KOPT-K1 (cell line): ENCODE measurements around the gene TGM5.

ENCODE experiments used
- H3K27ac ChIP-seq: fragments of 200-600 bp; sonication (generic); 2 replicates; pipeline ENCODE4 v1.5.1; 2016; ENCODE audit warnings: antibody characterized with exemption, mild to moderate bottlenecking, low read depth, low read length; ENCODE audit not compliant: poor library complexity, severe bottlenecking
- H3K36me3 ChIP-seq: fragments of 200-600 bp; sonication (generic); 2 replicates; pipeline ENCODE4 v1.5.1; 2017; ENCODE audit warnings: antibody characterized with exemption, mild to moderate bottlenecking, low read length, moderate library complexity; ENCODE audit not compliant: insufficient read depth
- H3K9me3 ChIP-seq: fragments of 200-600 bp; sonication (generic); 2 replicates; pipeline ENCODE4 v1.5.1; 2017; ENCODE audit warnings: antibody characterized with exemption, low read length, mild to moderate bottlenecking; ENCODE audit not compliant: insufficient read depth, poor library complexity, severe bottlenecking

The TGM5 gene

GRCh38 chr15:43219929-43220928 lies 46.5 kb downstream of the TGM5 start:
- no peak overlapping the region for H3K27ac ChIP-seq
- no peaks in the 10 kb centered on the region for H3K9me3 ChIP-seq
- H3K36me3 ChIP-seq = no peaks in the 10 kb centered on the region

- no peak overlapping the region for H3K27ac ChIP-seq
These were observed 47.6 kb downstream of the TGM5 start for GRCh38 chr15:43218908-43219706.

GRCh38 chr15:43215961-43216360 lies 50.8 kb downstream of the TGM5 start:
- no peak overlapping the region for H3K27ac ChIP-seq
- H3K36me3 ChIP-seq = no peaks in the 10 kb centered on the region
- H3K9me3 ChIP-seq = no peaks in the 10 kb centered on the region

More at GRCh38 chr15:43218908-43219706, 47.6 kb downstream of the TGM5 start:
- H3K36me3 ChIP-seq = no peaks in the 10 kb centered on the region
- no peaks in the 10 kb centered on the region for H3K9me3 ChIP-seq

DNA sequence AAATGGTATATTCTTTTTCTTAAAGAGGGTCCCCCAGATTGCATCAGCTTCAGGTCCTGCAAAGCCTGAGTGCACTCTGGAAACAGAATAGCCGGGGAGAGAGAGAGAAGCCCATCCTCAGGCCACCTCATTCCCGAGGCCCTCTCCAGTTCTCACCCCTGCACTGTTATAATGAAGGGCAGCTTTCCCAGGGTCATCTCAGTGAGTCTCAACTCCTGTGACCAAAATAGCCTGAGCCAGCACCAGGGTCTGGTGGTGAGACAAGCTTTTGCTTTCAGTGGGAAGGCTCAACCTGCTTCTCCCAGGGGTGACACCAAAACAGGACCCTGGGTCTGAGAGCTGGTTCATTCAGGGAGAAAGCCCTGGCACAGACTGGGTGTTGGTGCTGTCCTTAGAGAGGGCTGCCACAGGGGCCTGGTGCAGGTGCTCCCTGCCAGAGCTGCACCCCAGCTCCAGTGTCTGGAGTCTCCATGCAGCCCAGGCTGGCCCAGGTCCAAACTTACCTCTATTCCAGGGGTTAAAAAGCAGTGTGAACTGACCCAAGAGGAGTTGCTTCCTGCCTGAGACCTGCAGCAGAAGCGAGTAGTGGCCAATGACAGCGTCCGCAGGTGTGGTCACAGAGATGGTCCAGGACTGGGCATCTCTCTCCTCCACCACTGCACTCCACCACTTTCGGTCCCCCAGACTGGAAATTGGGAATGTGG lies 52.0 kb downstream of the TGM5 start:
- Histone ChIP-seq H3K27ac (no peak overlapping the region), H3K9me3 (no peaks in the 10 kb centered on the region), H3K36me3 (no peaks in the 10 kb centered on the region)

DNA sequence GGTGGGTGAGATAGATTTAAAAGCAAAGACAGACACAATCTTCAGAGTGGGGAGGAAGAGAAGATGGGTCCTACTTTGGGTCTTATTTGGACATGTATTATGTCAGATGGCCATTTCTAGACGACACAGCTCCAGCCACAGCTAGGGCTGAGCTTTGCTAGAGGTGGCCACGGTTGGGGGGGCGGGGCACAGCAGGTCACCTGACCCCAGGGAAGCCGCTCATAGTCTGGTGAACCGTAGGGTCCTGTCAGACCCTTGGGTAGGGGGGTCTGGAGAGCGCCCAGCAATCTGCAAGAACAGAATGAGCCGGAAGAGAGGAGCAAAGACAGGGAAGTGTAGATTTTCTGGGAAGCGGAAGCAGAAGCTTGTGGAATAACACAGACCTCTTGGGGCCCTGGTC lies 52.6 kb downstream of the TGM5 start:
- no peak overlapping the region for H3K27ac ChIP-seq
- H3K9me3 ChIP-seq = no peaks in the 10 kb centered on the region
- H3K36me3 ChIP-seq = no peaks in the 10 kb centered on the region

- Histone ChIP-seq H3K9me3 (no peaks in the 10 kb centered on the region), H3K36me3 (no peaks in the 10 kb centered on the region), H3K27ac (no peak overlapping the region)
These were observed 53.3 kb downstream of the TGM5 start for GRCh38 chr15:43213466-43213865.

DNA sequence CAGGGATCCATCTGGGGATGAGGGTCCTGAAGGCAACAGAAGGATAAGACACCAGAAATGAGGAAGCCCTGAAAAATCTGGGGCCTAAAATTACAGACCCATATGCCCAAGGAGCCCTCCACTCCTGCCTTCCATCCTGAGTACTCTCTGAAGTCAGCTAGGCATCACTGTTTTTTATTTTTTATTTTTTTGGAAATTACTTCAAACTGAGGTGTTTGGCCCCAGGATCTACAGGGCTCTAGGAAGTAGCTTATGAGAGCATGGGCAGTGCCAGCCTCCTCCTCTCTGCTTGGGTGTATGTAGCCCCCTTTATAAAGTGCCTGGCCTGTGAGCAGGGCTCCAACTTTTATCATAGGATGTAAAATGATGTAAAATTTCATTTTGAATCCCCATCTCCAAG lies 53.8 kb downstream of the TGM5 start:
- no peaks in the 10 kb centered on the region for H3K9me3 ChIP-seq
- no peak overlapping the region for H3K27ac ChIP-seq
- H3K36me3 ChIP-seq = no peaks in the 10 kb centered on the region

DNA sequence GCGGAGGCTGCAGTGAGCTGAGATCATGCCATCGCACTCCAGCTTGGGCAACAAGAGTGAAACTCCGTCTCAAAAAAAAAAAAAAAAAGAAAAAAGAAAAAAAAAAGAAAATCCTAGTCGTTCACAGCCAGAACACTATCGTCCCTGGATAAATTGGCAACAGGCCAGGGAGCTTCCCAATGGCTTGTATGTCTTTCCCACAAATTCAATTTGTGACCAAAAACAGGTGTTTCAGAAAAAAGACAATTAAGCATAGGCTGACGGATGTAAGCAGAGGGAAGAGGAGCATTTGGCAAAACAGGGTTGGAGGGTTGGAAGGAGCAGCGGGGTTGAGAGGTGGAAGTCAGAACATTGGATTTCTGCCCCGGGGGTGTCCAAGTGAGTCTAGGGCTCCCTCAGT lies 54.4 kb downstream of the TGM5 start:
- no peak overlapping the region for H3K27ac ChIP-seq
- H3K9me3 ChIP-seq = no peaks in the 10 kb centered on the region
- no peaks in the 10 kb centered on the region for H3K36me3 ChIP-seq

- Histone ChIP-seq H3K36me3 (no peaks in the 10 kb centered on the region), H3K9me3 (no peaks in the 10 kb centered on the region), H3K27ac (no peak overlapping the region)
These were observed 55.4 kb downstream of the TGM5 start for GRCh38 chr15:43211224-43211735.

DNA sequence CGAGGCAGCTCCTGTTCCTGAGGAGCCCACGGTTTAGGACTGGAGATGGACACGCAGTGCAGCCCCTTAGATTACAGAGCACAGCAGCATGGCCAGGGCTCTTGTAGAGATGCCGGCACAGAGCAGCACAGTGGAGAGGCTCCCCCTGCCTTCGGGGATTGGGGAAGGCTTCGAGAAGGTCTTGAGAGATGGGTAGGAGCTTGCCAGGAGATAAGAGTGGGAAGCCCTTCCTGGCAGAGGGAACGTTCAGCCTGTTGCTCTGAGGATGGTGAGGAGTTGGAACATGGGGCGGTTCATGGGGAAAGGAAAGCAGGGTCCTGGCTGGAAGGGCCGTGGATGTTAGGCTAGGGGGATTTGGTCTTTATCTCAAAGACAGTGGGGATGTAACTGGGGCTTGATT lies 55.9 kb downstream of the TGM5 start:
- no peaks in the 10 kb centered on the region for H3K9me3 ChIP-seq
- no peaks in the 10 kb centered on the region for H3K36me3 ChIP-seq
- H3K27ac ChIP-seq = no peak overlapping the region

GRCh38 chr15:43210172-43210745 lies 56.5 kb downstream of the TGM5 start:
- no peaks in the 10 kb centered on the region for H3K36me3 ChIP-seq
- no peak overlapping the region for H3K27ac ChIP-seq
- H3K9me3 ChIP-seq = no peaks in the 10 kb centered on the region

DNA sequence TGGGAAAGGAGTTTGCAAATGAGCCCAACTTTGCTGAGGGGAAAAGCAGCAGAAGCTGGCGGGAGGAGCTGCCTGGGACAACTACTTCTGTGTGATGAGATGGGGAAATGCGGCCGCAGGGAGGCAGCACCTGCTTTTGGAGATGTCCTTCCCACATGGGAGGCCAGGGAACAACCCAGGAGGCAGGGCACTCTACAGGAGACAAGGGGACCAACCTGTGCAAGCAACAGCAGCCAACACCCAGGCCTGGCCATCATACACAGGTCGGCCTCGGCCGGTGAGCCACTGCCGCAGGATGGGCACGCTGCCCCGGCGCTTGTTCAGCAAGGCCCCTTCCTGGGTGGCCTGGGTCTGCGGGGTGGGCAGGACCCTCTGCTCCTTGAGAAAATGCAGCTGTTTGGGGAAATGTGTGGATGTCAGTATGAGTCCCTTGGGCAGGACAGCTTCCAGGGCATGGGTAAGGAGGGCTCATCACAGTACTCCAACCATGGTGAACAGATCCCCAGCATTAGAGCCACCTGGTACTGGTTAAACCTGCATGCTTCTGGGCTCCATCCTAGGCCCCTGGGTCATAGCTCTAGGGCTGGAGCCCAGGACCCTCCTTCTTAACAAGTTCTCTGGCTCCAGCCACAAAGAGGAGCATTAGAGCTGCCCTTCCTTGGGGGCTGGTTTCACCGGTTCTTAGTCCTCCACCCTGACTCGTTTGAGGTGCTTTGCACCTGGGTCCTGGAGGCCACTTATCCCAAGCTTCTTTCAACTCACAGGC lies 57.5 kb downstream of the TGM5 start:
- H3K27ac ChIP-seq = no peak overlapping the region
- no peaks in the 10 kb centered on the region for H3K9me3 ChIP-seq
- no peaks in the 10 kb centered on the region for H3K36me3 ChIP-seq

DNA sequence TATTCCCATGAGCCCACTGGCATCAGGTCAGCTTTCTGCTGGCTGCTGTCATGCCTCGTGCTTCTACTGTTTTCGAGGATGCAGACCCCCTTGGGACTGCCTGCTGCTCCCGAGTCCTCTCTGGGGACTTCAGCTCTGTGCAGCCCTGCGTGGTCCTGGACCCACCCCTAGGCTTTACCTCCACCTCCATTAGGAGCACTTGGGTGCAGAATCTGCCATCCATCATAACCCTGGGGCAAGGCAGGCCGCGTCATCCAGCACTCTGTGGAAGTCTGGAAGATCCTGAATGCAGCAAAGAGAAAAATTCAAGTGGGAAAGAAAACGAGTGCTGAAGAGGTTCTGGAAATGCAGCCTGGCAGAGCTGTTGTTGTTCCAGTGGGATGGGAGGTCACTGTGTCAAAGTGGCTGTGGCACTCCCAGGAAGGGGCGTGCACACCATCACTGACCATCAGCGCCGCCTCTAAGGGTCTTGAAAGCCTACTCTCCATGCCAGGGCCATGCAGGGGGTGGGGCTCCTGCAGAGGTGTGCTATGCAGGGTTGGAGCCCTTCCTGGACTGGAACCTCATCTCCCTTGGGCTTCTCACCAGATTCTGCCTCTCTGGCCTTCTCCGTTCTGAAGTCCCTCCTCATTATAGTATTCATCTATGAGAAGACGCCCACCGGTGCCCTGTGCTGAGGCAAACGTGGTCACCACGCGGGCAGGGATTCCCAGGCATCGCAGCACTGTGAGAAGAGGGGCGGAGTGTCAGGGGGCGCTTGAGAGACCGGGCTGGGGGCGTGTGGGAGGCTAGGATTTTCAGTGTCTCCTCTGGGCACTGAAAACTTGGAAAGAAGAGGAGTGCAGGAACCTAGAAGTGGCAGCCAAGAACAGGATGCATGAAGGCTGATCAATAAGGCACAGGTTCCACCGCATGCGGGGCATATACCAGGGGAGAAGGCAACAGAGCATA lies 58.4 kb downstream of the TGM5 start:
- Histone ChIP-seq H3K36me3 (no peaks in the 10 kb centered on the region), H3K27ac (no peak overlapping the region), H3K9me3 (no peaks in the 10 kb centered on the region)
